ENCODE measurements around the gene IL1RL2. TPM values are rescaled to one million over a fixed set of nuclear protein-coding genes. Genes with fewer than 3 reads are reported as not detected.

Gene IL1RL2
- total and polyA plus RNA-seq, 7 donors = 0.27 to 0.90 (median 0.60) TPM; not detected in 4

- Histone ChIP-seq H3K27me3 (no peaks in the 10 kb centered on the region), H3K27ac (no peak overlapping the region), H3K4me3 (no peak overlapping the region), H3K36me3 (peaks cover 0 to 17% (median 2%) of the 10 kb centered on the region in 4 donors), H3K4me1 (no peaks in the 10 kb centered on the region), H3K9me3 (peaks cover 0 to 15% (median 3%) of the 10 kb centered on the region in 4 donors)
- 66 to 90% methylated on average over 2 of the region's 2 CpGs for WGBS, 2 donors
- intact Hi-C loops (cut with DNase I) = no loop called here
- TF ChIP-seq, protein P1, sequence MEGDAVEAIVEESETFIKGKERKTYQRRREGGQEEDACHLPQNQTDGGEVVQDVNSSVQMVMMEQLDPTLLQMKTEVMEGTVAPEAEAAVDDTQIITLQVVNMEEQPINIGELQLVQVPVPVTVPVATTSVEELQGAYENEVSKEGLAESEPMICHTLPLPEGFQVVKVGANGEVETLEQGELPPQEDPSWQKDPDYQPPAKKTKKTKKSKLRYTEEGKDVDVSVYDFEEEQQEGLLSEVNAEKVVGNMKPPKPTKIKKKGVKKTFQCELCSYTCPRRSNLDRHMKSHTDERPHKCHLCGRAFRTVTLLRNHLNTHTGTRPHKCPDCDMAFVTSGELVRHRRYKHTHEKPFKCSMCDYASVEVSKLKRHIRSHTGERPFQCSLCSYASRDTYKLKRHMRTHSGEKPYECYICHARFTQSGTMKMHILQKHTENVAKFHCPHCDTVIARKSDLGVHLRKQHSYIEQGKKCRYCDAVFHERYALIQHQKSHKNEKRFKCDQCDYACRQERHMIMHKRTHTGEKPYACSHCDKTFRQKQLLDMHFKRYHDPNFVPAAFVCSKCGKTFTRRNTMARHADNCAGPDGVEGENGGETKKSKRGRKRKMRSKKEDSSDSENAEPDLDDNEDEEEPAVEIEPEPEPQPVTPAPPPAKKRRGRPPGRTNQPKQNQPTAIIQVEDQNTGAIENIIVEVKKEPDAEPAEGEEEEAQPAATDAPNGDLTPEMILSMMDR (IDR thresholded peaks at IDR 0.05) = no peak
- TF ChIP-seq POLR2AphosphoS5 (IDR thresholded peaks at IDR 0.05) (no peak), POLR2A (IDR thresholded peaks at IDR 0.05) (no peak), EP300 (IDR thresholded peaks at IDR 0.05) (no peak)
- DNase-seq = no peak
Observed at GRCh38 chr2:102149243-102149642, 37.6 kb upstream of the IL1RL2 start.

DNA sequence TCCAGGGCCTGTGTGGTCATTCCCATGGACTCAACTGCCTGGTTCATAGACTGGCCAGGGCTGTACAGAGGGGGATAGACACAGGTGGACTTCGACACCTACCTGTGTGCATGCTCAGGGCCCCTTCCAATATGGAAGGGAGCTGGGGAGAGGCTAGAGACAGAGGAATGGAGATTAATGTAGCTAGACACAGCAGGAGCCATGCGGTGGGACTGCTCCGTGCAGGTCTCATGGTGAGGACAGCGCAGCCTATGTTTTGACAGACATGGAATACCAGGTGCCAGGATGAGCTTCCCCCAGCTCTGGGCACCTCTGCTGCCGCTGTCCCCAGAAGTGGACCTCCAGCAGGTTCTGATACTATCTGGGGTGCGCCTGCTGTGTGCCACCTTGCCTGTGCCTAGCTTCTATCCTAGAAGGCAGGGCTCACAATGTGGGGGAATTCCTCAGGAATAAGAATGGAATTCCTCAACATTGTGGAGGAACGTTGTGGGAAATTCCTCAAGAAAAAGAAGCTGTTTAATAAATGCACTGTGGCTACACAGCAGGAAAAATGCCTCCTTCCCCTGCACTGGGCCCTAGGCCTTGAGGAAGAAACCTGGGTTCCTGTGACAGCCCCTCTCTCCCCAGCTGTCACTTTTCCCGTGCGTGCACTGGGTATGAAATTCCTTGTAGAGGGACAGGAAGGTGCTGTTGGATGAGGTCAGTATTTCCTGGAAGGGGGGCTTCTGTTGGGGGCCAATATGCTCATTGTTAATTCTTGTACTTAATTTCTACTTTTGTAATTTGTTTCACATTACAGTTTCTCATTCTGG lies 37.0 kb upstream of the IL1RL2 start:
- Histone ChIP-seq H3K4me3 (no peak overlapping the region), H3K27me3 (no peaks in the 10 kb centered on the region), H3K27ac (no peak overlapping the region), H3K9me3 (peaks cover 0 to 15% (median 3%) of the 10 kb centered on the region in 4 donors), H3K36me3 (peaks cover 0 to 23% (median 3%) of the 10 kb centered on the region in 4 donors), H3K4me1 (peaks cover 0 to 2% (median 0%) of the 10 kb centered on the region in 4 donors)
- no peak for DNase-seq
- 90% methylated on average over 9 of the region's 9 CpGs for WGBS, 2 donors
- intact Hi-C loops (cut with DNase I) = no loop called here
- TF ChIP-seq EP300 (IDR thresholded peaks at IDR 0.05) (no peak), POLR2A (IDR thresholded peaks at IDR 0.05) (no peak), POLR2AphosphoS5 (IDR thresholded peaks at IDR 0.05) (no peak)
- TF ChIP-seq, protein P1 (IDR thresholded peaks at IDR 0.05) = no peak

GRCh38 chr2:102154364-102154763 lies 32.5 kb upstream of the IL1RL2 start:
- Histone ChIP-seq H3K27ac (no peak overlapping the region), H3K27me3 (no peaks in the 10 kb centered on the region), H3K4me1 (peaks cover 0 to 9% (median 0%) of the 10 kb centered on the region in 4 donors), H3K4me3 (no peak overlapping the region), H3K9me3 (no peaks in the 10 kb centered on the region), H3K36me3 (peaks cover 0 to 43% (median 10%) of the 10 kb centered on the region in 4 donors)
- WGBS, 2 donors = 93 to 94% methylated on average over 6 of the region's 6 CpGs
- intact Hi-C loops (cut with DNase I) = no loop called here
- no peak for DNase-seq
- TF ChIP-seq EP300 (IDR thresholded peaks at IDR 0.05) (no peak), POLR2AphosphoS5 (IDR thresholded peaks at IDR 0.05) (no peak), POLR2A (IDR thresholded peaks at IDR 0.05) (no peak)
- TF ChIP-seq, protein P1 (IDR thresholded peaks at IDR 0.05) = no peak

GRCh38 chr2:102154946-102155702 lies 31.7 kb upstream of the IL1RL2 start:
- H3K4me3 ChIP-seq = no peak overlapping the region
- no peaks in the 10 kb centered on the region for H3K9me3 ChIP-seq
- intact Hi-C loops (cut with DNase I) = no loop called here
- no peaks in the 10 kb centered on the region for H3K27me3 ChIP-seq
- no peak for DNase-seq
- TF ChIP-seq POLR2A (IDR thresholded peaks at IDR 0.05) (no peak), POLR2AphosphoS5 (IDR thresholded peaks at IDR 0.05) (no peak), EP300 (IDR thresholded peaks at IDR 0.05) (no peak)
- TF ChIP-seq, protein P1 (IDR thresholded peaks at IDR 0.05) = no peak
- H3K4me1 ChIP-seq = peaks cover 0 to 9% (median 0%) of the 10 kb centered on the region in 4 donors
- H3K27ac ChIP-seq = peak overlapping the region; percentile 32 to 61 (median 51)
- H3K36me3 ChIP-seq = peaks cover 0 to 50% (median 10%) of the 10 kb centered on the region in 4 donors
- 72 to 84% methylated on average over 7 of the region's 7 CpGs for WGBS, 2 donors
